Measurements from ENCODE around the gene BCAT1. TPM values are rescaled to one million over a fixed set of nuclear protein-coding genes. Genes with fewer than 3 reads are reported as not detected.

The BCAT1 gene
- total RNA-seq, 1 experiment from 2014 or later, result 0.74 TPM

GRCh38 chr12:24788886-24789285 is 160.0 kb downstream of the BCAT1 start:
- Histone ChIP-seq H3K4me3 (replicated peaks in 1 of 2; ENCODE audit: low read depth in 1 of 2, low read length in 2 of 2) (no peak overlapping the region), H3K9me3 (ENCODE audit: control insufficient read depth in 1 of 2, insufficient read depth in 1 of 2, low read depth in 1 of 2, low read length in 2 of 2) (no peaks in the 10 kb centered on the region), H3K36me3 (ENCODE audit: control insufficient read depth in 1 of 2, insufficient read depth in 2 of 2, low read length in 2 of 2) (no peaks in the 10 kb centered on the region), H3K9ac (ENCODE audit: low read length) (no peak overlapping the region), H4K20me1 (ENCODE audit: insufficient read depth) (no peaks in the 10 kb centered on the region), H2AFZ (ENCODE audit: low read depth, low read length, poor library complexity, severe bottlenecking) (no peak overlapping the region), H3K9me2 (ENCODE audit: insufficient read depth) (no peaks in the 10 kb centered on the region), H3K27ac (ENCODE audit: low read depth, low read length) (no peak overlapping the region), H3K4me2 (ENCODE audit: low read length) (no peak overlapping the region), H3K79me2 (ENCODE audit: insufficient read depth, low read length) (no peaks in the 10 kb centered on the region), H3K4me1 (ENCODE audit: control insufficient read depth in 1 of 2, insufficient read depth in 2 of 2, low read length in 2 of 2) (no peaks in the 10 kb centered on the region), H3K27me3 (ENCODE audit: insufficient read depth, low read length) (no peaks in the 10 kb centered on the region)
- intact Hi-C loops (cut with micrococcal nuclease), result no loop called here
- no peak for TF ChIP-seq REST (IDR thresholded peaks at IDR 0.05; ENCODE audit: low read depth)
- no peak for TF ChIP-seq MAX (IDR thresholded peaks at IDR 0.05)
- no peak for TF ChIP-seq FOSL1 (IDR thresholded peaks at IDR 0.05; ENCODE audit: low read depth)
- TF ChIP-seq ELF1 (IDR thresholded peaks at IDR 0.05; ENCODE audit: borderline replicate concordance, low read depth), result no peak
- no peak for TF ChIP-seq EZH2phosphoT487 (IDR thresholded peaks at IDR 0.05; ENCODE audit: borderline replicate concordance)
- TF ChIP-seq SIN3A (IDR thresholded peaks at IDR 0.05; ENCODE audit: low read depth), result no peak
- no peak for TF ChIP-seq CEBPB (IDR thresholded peaks at IDR 0.05; ENCODE audit: low read depth)
- TF ChIP-seq YY1 (IDR thresholded peaks at IDR 0.05; ENCODE audit: extremely low read depth, insufficient replicate concordance, low read depth, low read length), result no peak
- no peak for TF ChIP-seq RAD21 (IDR thresholded peaks at IDR 0.05; ENCODE audit: low read depth)
- TF ChIP-seq SRF (IDR thresholded peaks at IDR 0.05; ENCODE audit: low read depth), result no peak
- no peak for TF ChIP-seq POLR2A (IDR thresholded peaks at IDR 0.05; ENCODE audit: borderline replicate concordance, extremely low read depth, insufficient read depth, insufficient read length)
- TF ChIP-seq ZNF274 (IDR thresholded peaks at IDR 0.05; ENCODE audit: low read depth, low read length), result no peak
- no peak for TF ChIP-seq POLR2AphosphoS5 (IDR thresholded peaks at IDR 0.05; ENCODE audit: low read depth, low read length)
- TF ChIP-seq ATF3 (IDR thresholded peaks at IDR 0.05), result no peak
- no peak for TF ChIP-seq ZBTB33 (IDR thresholded peaks at IDR 0.05; ENCODE audit: extremely low read depth, insufficient replicate concordance, low read length)
- RAD21 ChIA-PET (ENCODE audit: low non-redundant PET in 1 of 2, low total read pairs in 2 of 2, uncharacterized antibody in 2 of 2, unreplicated experiment in 2 of 2), result no interaction called here
- CTCF ChIA-PET, result no interaction called here
- DNase-seq (ENCODE audit: low read depth, low spot score) (no peak), ATAC-seq (no peak)
- POLR2A ChIA-PET, result no interaction called here
- no TSS peak for BruUV-seq (replicated peaks)

All from HCT116 (cell line).